Lower leg skin (tissue), 4 donors: Measurements from ENCODE around the gene NLGN4X. TPM values are rescaled to one million over a fixed set of nuclear protein-coding genes. Genes with fewer than 3 reads are reported as not detected.

Source experiments
- DNase-seq, 2 donors: peaks; one replicate each; pipeline ENCODE4 v3.0.0-alpha.2; 2019; ENCODE audit warnings: low spot score in 2 of 2
- H3K4me3 ChIP-seq: fragments of 200-600 bp; sonication (generic); 2 replicates; pipeline ENCODE4 v1.5.1; 2017; ENCODE audit warnings: mild to moderate bottlenecking, low read depth; ENCODE audit not compliant: poor library complexity, severe bottlenecking
- POLR2A ChIP-seq, 2 donors: fragments of 450-650 bp; IDR thresholded peaks; one replicate each; pipeline ENCODE4 v1.6.1; 2016 to 2017; ENCODE audit warnings: antibody characterized with exemption in 2 of 2, mild to moderate bottlenecking in 1 of 2, moderate library complexity in 1 of 2
- WGBS, 2 donors: methylation state at CpG; one replicate each; pipeline ENCODE4 v1.1.5; 2018; 5-methylcytosine and 5-hydroxymethylcytosine counted together
- intact Hi-C: fragments of 100-400 bp; cut with DNase I; formaldehyde crosslinking; loops from one replicate; pipeline ENCODE4 v1.15.0; 2023; ENCODE audit warnings: low total_unique reads
- total RNA-seq, 4 donors: library from RNA; depleted of rRNA; stranded (reverse); fragments of >200 nt; gene quantifications; one replicate each; pipeline ENCODE4 v1.1.0, GENCODE V29; 2016
- TF ChIP-seq, protein P1 (sequence below), 3 donors: fragments of 450-650 bp; IDR thresholded peaks; one replicate each; pipeline ENCODE4 v1.5.1; 2016; ENCODE audit warnings: antibody characterized with exemption in 3 of 3, mild to moderate bottlenecking in 3 of 3, moderate library complexity in 2 of 3

Gene NLGN4X
- total RNA-seq, 4 donors from 2014 or later = 0.17 to 2.2 (median 0.72) TPM

DNA sequence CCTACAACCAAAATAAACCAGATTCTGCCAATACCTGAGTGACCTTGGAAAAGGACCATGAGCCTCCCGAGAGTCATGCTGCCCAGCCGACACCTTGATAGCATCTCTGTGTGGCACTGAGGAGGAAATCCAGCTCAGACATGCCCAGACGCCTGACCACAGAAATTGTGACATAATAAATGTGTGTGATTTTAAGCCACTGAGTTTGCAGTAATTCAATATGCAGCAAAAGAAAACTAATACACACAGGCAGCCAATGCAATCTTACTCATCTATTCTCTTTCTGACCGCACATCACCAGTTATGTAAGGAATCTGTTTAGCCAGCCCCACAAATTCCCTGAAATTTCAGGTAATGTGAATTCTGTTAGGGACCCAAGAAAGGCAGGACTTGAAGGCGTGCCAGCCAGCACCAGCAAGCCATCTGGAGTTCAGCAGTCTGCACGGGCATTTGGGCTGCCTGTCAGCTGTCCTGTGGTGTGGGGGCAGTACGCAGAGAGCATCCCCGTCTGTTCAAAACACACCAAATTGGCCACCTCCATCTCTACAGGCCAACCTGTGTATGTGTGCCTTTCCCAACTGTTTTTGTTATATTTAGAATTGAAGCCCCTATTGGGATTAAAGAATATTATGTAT lies 176.4 kb downstream of the NLGN4X start:
- intact Hi-C loops = no loop called here
- 64 to 70% methylated on average over 8 of the region's 8 CpGs for WGBS, 2 donors
- DNase-seq = no peak
- no peak overlapping the region for H3K4me3 ChIP-seq
- TF ChIP-seq, protein P1, sequence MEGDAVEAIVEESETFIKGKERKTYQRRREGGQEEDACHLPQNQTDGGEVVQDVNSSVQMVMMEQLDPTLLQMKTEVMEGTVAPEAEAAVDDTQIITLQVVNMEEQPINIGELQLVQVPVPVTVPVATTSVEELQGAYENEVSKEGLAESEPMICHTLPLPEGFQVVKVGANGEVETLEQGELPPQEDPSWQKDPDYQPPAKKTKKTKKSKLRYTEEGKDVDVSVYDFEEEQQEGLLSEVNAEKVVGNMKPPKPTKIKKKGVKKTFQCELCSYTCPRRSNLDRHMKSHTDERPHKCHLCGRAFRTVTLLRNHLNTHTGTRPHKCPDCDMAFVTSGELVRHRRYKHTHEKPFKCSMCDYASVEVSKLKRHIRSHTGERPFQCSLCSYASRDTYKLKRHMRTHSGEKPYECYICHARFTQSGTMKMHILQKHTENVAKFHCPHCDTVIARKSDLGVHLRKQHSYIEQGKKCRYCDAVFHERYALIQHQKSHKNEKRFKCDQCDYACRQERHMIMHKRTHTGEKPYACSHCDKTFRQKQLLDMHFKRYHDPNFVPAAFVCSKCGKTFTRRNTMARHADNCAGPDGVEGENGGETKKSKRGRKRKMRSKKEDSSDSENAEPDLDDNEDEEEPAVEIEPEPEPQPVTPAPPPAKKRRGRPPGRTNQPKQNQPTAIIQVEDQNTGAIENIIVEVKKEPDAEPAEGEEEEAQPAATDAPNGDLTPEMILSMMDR (IDR thresholded peaks at IDR 0.05) = no peak
- TF ChIP-seq POLR2A (IDR thresholded peaks at IDR 0.05) = no peak

DNA sequence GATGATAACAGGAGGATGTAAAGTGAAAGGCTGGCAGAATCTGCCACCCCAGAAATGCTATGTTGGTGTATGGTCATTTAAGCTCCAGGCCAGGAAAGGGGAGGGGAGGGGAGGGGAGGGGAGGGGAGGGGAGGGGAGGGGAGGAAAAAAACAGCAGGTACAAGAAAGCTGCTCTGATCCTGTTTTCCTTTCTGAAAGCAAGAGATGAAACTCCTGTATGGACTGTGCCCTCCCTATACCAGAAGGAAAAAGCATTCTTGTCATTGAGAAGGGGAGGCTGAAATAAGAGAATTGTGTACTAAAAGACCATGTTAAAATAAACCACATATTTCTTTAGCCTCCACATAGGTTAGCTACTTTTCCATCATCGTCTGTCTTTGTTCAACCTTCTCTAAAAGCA lies 179.5 kb downstream of the NLGN4X start:
- H3K4me3 ChIP-seq = no peak overlapping the region
- intact Hi-C loops = no loop called here
- TF ChIP-seq, protein P1 (IDR thresholded peaks at IDR 0.05) = no peak
- no peak for TF ChIP-seq POLR2A (IDR thresholded peaks at IDR 0.05)
- DNase-seq = no peak
- WGBS, 2 donors = 76 to 88% methylated on average over 1 of the region's 1 CpG

DNA sequence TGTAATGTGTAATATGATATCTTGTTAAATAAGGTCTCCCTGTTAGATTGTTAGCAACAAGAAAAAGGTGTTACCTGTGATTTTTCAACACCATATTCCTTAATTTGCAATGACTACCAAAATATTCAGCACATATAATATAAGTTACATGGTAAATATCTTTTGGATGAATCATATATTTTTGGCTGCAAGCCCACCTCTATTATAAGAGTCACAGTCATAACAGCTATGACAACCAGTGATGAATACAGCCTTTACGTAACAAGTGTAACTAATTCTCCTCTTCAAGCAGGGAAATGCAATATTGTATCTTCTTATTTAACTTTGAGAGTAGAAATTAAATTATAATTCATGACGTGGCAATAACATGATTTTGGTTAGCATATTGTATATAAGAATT lies 187.0 kb downstream of the NLGN4X start:
- intact Hi-C loops = no loop called here
- TF ChIP-seq POLR2A (IDR thresholded peaks at IDR 0.05) = no peak
- TF ChIP-seq, protein P1 (IDR thresholded peaks at IDR 0.05) = no peak
- no peak for DNase-seq
- 47 to 52% methylated on average over 2 of the region's 2 CpGs for WGBS, 2 donors
- no peak overlapping the region for H3K4me3 ChIP-seq

- no peak overlapping the region for H3K4me3 ChIP-seq
- no peak for TF ChIP-seq POLR2A (IDR thresholded peaks at IDR 0.05)
- TF ChIP-seq, protein P1 (IDR thresholded peaks at IDR 0.05) = no peak
- intact Hi-C loops = no loop called here
- 88 to 90% methylated on average over 11 of the region's 11 CpGs for WGBS, 2 donors
- no peak for DNase-seq
Measured at GRCh38 chrX:6029014-6029413, 199.7 kb downstream of the NLGN4X start.

- WGBS, 2 donors = 53 to 87% methylated on average over 6 of the region's 6 CpGs
- TF ChIP-seq, protein P1 (IDR thresholded peaks at IDR 0.05) = no peak
- no peak for TF ChIP-seq POLR2A (IDR thresholded peaks at IDR 0.05)
- intact Hi-C loops = no loop called here
- no peak overlapping the region for H3K4me3 ChIP-seq
- no peak for DNase-seq
Measured at GRCh38 chrX:6026980-6027379, 201.7 kb downstream of the NLGN4X start.

DNA sequence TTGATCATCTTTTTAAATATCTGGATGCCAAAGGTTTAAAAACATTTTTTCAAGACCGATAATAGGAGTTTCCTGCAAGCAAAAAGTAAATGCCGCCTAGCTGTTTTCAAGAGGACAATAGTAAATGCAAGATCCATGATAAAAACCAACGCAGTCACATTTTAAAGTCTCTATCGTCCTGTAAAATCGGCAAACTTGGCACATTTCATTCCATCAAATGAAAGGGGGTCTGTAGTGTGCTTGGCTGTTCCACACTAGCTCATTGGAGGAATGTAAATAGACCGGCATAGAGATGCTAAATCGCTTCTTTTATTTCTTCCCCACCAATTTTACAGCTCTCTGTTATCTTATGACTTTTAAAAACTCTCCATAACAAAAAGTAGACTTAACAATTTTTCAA lies 202.2 kb downstream of the NLGN4X start:
- no peak overlapping the region for H3K4me3 ChIP-seq
- no peak for DNase-seq
- no peak for TF ChIP-seq POLR2A (IDR thresholded peaks at IDR 0.05)
- TF ChIP-seq, protein P1 (IDR thresholded peaks at IDR 0.05) = no peak
- intact Hi-C loops = no loop called here
- WGBS, 2 donors = 48 to 71% methylated on average over 7 of the region's 7 CpGs
